ENCODE data around the gene DNLZ.
"Not testable (repeated sequence)": the region's sequence is repeated elsewhere in the genome, so short reads cannot be mapped to it uniquely, and the experiment has no call there.

DNLZ gene

GRCh38 chr9:136363106-136363948 lies at the start of gene DNLZ:
DNLZ (minus strand) TSS chr9:136363744; CDS start chr9:136363714, 30 bp downstream.
- peak; percentile 78 for FAIRE-seq

- FAIRE-seq: no peak
Measured at GRCh38 chr9:136412962-136413361, 49.4 kb upstream of the DNLZ start.

- FAIRE-seq: no peak
Measured at GRCh38 chr9:136411378-136411777, 47.8 kb upstream of the DNLZ start.

- no peak for FAIRE-seq
Measured at GRCh38 chr9:136410500-136411287, 47.1 kb upstream of the DNLZ start, which contains the start of the genes ENTR1 and PMPCA. ENTR1 (minus strand) TSS chr9:136410614; CDS start chr9:136410397, 217 bp downstream. PMPCA (plus strand) TSS chr9:136410658; CDS start chr9:136410669, 11 bp downstream.

GRCh38 chr9:136409557-136410455 lies 46.3 kb upstream of the DNLZ start:
- FAIRE-seq: no peak

- FAIRE-seq: no peak
Measured at GRCh38 chr9:136407911-136408310, 44.4 kb upstream of the DNLZ start.

GRCh38 chr9:136407061-136407460 lies 43.5 kb upstream of the DNLZ start:
- not testable (repeated sequence) for FAIRE-seq

GRCh38 chr9:136405904-136406303 lies 42.4 kb upstream of the DNLZ start:
- not testable (repeated sequence) for FAIRE-seq

- no peak for FAIRE-seq
Measured at GRCh38 chr9:136405481-136405880, 41.9 kb upstream of the DNLZ start.

- FAIRE-seq: no peak
Measured at GRCh38 chr9:136404801-136405136, 41.2 kb upstream of the DNLZ start.

GRCh38 chr9:136403915-136404800 lies 40.6 kb upstream of the DNLZ start:
- no peak for FAIRE-seq

GRCh38 chr9:136403538-136403914 lies 40.0 kb upstream of the DNLZ start:
- FAIRE-seq: no peak

GRCh38 chr9:136402067-136402466 lies 38.5 kb upstream of the DNLZ start:
- FAIRE-seq: no peak

GRCh38 chr9:136401173-136401922 lies 37.8 kb upstream of the DNLZ start:
- no peak for FAIRE-seq

- FAIRE-seq: no peak
Measured at GRCh38 chr9:136400038-136400834, 36.7 kb upstream of the DNLZ start, which contains the start of gene SNAPC4. SNAPC4 (minus strand) TSS chr9:136400170; CDS start chr9:136398428, 1,742 bp downstream.

GRCh38 chr9:136399176-136400037 lies 35.9 kb upstream of the DNLZ start:
- no peak for FAIRE-seq

GRCh38 chr9:136398286-136398685 lies 34.7 kb upstream of the DNLZ start:
- FAIRE-seq: no peak

GRCh38 chr9:136397643-136398042 lies 34.1 kb upstream of the DNLZ start:
- no peak for FAIRE-seq

GRCh38 chr9:136396219-136396515 lies 32.6 kb upstream of the DNLZ start:
- FAIRE-seq: no peak

Data from A204.1 (cell line).